ENCODE data around the gene RGS6. TPM values are rescaled to one million over a fixed set of nuclear protein-coding genes. Genes with fewer than 3 reads are reported as not detected.

The RGS6 gene
- total RNA-seq, 1 donor = not detected

DNA sequence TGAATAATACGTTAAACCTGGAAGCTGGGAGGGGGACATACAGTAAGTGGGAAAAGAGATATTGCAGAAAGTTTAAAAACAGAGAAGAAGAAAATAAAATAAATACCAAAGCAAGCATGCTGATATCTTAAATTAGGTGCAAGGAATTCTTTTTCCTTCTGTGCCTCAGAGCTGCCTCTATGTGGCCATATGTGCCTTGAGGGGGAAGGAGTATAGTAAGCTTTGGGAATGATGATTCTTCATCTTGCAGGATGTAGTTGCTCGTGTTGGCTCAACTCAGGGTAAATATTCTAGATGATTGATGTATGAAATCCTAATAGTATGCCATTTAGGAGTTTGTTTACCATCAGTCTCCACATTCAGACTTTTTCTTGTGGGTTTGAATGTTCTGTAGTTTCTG is 251.4 kb downstream of the RGS6 start:
- H3K27me3 ChIP-seq (ENCODE audit: insufficient read depth, low read length) = no peaks in the 10 kb centered on the region
- H4K20me1 ChIP-seq (ENCODE audit: insufficient read depth, low read length) = no peaks in the 10 kb centered on the region

DNA sequence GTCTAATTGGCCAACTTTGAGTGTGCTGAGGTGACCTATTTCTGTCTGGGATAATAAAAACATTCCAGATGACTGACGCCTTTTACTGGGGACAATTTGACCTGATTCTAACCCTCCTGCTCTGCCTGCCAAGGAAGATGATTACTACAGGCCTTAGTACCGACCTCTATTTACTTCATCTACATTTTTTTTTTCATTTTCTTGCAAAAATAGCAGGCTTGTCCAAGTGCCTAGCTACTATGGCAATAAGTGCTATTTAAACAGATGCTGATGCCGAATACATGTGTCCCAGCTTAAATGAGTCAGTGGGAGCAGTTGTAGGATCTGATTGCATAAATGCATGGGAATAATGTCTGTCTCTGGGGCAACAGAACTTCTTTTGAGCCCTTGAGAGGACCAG is 254.3 kb downstream of the RGS6 start:
- H2AFZ ChIP-seq (ENCODE audit: low read length) = no peak overlapping the region
- DNase-seq (ENCODE audit: insufficient read length, low spot score, missing footprints) = no peak
- H3K27me3 ChIP-seq (ENCODE audit: insufficient read depth, low read length) = no peaks in the 10 kb centered on the region
- H3K4me3 ChIP-seq (ENCODE audit: insufficient read depth, low read length) = no peak overlapping the region
- no peaks in the 10 kb centered on the region for H3K9me3 ChIP-seq (ENCODE audit: low read depth, low read length)
- H4K20me1 ChIP-seq (ENCODE audit: insufficient read depth, low read length) = no peaks in the 10 kb centered on the region
- H3K79me2 ChIP-seq (ENCODE audit: insufficient read depth, low read length) = no peaks in the 10 kb centered on the region
- H3K4me1 ChIP-seq (ENCODE audit: insufficient read depth, low read length) = no peaks in the 10 kb centered on the region
- TF ChIP-seq, protein P1, sequence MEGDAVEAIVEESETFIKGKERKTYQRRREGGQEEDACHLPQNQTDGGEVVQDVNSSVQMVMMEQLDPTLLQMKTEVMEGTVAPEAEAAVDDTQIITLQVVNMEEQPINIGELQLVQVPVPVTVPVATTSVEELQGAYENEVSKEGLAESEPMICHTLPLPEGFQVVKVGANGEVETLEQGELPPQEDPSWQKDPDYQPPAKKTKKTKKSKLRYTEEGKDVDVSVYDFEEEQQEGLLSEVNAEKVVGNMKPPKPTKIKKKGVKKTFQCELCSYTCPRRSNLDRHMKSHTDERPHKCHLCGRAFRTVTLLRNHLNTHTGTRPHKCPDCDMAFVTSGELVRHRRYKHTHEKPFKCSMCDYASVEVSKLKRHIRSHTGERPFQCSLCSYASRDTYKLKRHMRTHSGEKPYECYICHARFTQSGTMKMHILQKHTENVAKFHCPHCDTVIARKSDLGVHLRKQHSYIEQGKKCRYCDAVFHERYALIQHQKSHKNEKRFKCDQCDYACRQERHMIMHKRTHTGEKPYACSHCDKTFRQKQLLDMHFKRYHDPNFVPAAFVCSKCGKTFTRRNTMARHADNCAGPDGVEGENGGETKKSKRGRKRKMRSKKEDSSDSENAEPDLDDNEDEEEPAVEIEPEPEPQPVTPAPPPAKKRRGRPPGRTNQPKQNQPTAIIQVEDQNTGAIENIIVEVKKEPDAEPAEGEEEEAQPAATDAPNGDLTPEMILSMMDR (IDR thresholded peaks at IDR 0.05; ENCODE audit: extremely low read depth, low read depth, low read length) = no peak
- no peaks in the 10 kb centered on the region for H3K36me3 ChIP-seq (ENCODE audit: insufficient read depth, low read length)
- no peak overlapping the region for H3K4me2 ChIP-seq (ENCODE audit: insufficient read depth, low read length)
- no peak overlapping the region for H3K27ac ChIP-seq (ENCODE audit: low read depth, low read length)

More for the DNA sequence above, 251.4 kb downstream of the RGS6 start:
- DNase-seq (ENCODE audit: insufficient read length, low spot score, missing footprints) = no peak
- TF ChIP-seq, protein P1 (IDR thresholded peaks at IDR 0.05; ENCODE audit: extremely low read depth, low read depth, low read length) = no peak
- no peak overlapping the region for H3K4me2 ChIP-seq (ENCODE audit: insufficient read depth, low read length)
- H3K9me3 ChIP-seq (ENCODE audit: low read depth, low read length) = no peaks in the 10 kb centered on the region
- H2AFZ ChIP-seq (ENCODE audit: low read length) = no peak overlapping the region
- no peak overlapping the region for H3K4me3 ChIP-seq (ENCODE audit: insufficient read depth, low read length)
- no peaks in the 10 kb centered on the region for H3K4me1 ChIP-seq (ENCODE audit: insufficient read depth, low read length)
- H3K36me3 ChIP-seq (ENCODE audit: insufficient read depth, low read length) = no peaks in the 10 kb centered on the region
- no peaks in the 10 kb centered on the region for H3K79me2 ChIP-seq (ENCODE audit: insufficient read depth, low read length)
- no peak overlapping the region for H3K27ac ChIP-seq (ENCODE audit: low read depth, low read length)

DNA sequence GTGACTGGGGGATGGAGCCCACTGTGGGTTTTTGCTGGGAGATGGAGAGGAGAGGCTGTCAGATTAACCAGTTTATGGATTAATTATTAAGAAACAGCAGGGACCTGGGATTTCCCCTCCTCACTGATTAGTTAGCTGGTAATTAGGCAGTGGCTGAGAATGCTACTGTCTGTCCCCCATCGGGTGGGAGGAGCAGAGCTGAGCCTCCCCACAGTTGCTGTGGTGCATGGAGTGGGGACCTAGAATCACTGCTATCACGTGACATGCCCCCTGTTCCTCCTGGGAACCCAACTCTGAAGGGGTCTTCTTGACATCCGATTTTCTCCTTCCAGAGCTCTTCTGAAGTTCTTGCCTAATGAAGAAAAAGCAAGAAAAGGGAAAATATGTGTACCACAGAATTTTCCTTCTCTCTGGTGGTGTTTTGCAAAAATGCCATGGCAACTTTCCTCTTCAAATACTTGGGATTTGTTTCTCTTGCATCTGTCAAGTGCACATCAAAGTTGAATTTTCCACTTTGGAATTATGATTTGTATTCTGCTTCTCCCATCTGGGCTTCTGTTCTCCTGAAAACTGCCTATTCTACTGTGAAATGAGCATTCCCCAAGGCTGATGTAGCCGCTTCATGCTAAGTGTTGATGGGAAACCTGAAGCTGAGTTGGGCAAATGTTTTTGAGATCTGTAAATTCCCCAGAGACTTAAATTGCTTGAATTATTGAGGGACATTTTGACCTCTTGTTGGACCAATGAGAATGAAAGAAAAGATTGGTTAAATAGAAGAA is 264.2 kb downstream of the RGS6 start:
- Histone ChIP-seq H2AFZ (ENCODE audit: low read length) (no peak overlapping the region), H3K4me1 (ENCODE audit: insufficient read depth, low read length) (no peaks in the 10 kb centered on the region), H3K4me2 (ENCODE audit: insufficient read depth, low read length) (no peak overlapping the region), H3K36me3 (ENCODE audit: insufficient read depth, low read length) (no peaks in the 10 kb centered on the region), H3K4me3 (ENCODE audit: insufficient read depth, low read length) (no peak overlapping the region), H3K79me2 (ENCODE audit: insufficient read depth, low read length) (no peaks in the 10 kb centered on the region), H3K27me3 (ENCODE audit: insufficient read depth, low read length) (no peaks in the 10 kb centered on the region), H3K9me3 (ENCODE audit: low read depth, low read length) (no peaks in the 10 kb centered on the region), H4K20me1 (ENCODE audit: insufficient read depth, low read length) (no peaks in the 10 kb centered on the region), H3K27ac (ENCODE audit: low read depth, low read length) (no peak overlapping the region)
- no peak for DNase-seq (ENCODE audit: insufficient read length, low spot score, missing footprints)
- TF ChIP-seq, protein P1 (IDR thresholded peaks at IDR 0.05; ENCODE audit: extremely low read depth, low read depth, low read length) = no peak

DNA sequence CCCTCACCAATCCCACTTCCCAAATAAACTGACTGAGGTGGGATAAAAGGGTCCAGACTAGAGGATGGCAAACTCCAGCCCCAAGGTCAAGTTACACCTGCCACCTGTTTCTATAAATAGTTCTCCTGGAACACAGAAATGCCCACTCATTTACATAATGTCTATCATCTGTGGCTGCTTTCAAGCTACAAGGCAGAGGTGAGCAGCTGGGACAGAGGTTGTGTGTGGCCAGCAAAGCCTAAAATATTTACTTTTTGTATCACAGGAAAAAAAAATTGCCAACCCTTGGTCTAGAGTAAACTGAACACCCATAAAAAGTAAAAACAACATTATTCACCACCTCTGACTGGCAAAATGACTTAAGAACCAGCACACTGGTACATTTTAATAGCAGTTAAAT is 269.4 kb downstream of the RGS6 start:
- H3K27me3 ChIP-seq (ENCODE audit: insufficient read depth, low read length) = no peaks in the 10 kb centered on the region
- no peaks in the 10 kb centered on the region for H4K20me1 ChIP-seq (ENCODE audit: insufficient read depth, low read length)
- H2AFZ ChIP-seq (ENCODE audit: low read length) = no peak overlapping the region
- H3K36me3 ChIP-seq (ENCODE audit: insufficient read depth, low read length) = no peaks in the 10 kb centered on the region
- H3K27ac ChIP-seq (ENCODE audit: low read depth, low read length) = no peak overlapping the region
- H3K4me1 ChIP-seq (ENCODE audit: insufficient read depth, low read length) = no peaks in the 10 kb centered on the region
- H3K79me2 ChIP-seq (ENCODE audit: insufficient read depth, low read length) = no peaks in the 10 kb centered on the region
- TF ChIP-seq, protein P1 (IDR thresholded peaks at IDR 0.05; ENCODE audit: extremely low read depth, low read depth, low read length) = no peak
- H3K9me3 ChIP-seq (ENCODE audit: low read depth, low read length) = no peaks in the 10 kb centered on the region
- H3K4me3 ChIP-seq (ENCODE audit: insufficient read depth, low read length) = no peak overlapping the region
- no peak overlapping the region for H3K4me2 ChIP-seq (ENCODE audit: insufficient read depth, low read length)
- no peak for DNase-seq (ENCODE audit: insufficient read length, low spot score, missing footprints)

All from osteoblast (primary cell).